WTC11 (cell line): Measurements from ENCODE around the gene CFH. TPM values are rescaled to one million over a fixed set of nuclear protein-coding genes. Genes with fewer than 3 reads are reported as not detected.

Source experiments
- ATAC-seq: fragments of 200-7000 bp; cut with Tn5 transposase; 2 replicates; pipeline ENCODE4 v1.10.0; 2021; ENCODE audit warnings: mild to moderate bottlenecking, moderate library complexity
- CTCF ChIA-PET: fragments of 300-600 bp; sonication (Branson Sonifier 250); formaldehyde crosslinking; loops from one replicate; lab custom pipeline; 2021; ENCODE audit warnings: antibody characterized with exemption; lab: Charles Lee
- POLR2A ChIA-PET: fragments of 350-600 bp; sonication (Branson Sonifier 250); formaldehyde crosslinking; loops from one replicate; lab custom pipeline; 2021; ENCODE audit warnings: antibody characterized with exemption; lab: Charles Lee
- DNase-seq: peaks from one replicate; pipeline ENCODE4 v3.0.0; 2021; ENCODE audit warnings: low spot score
- H3K27ac Mint-ChIP-seq: 2 replicates; pipeline ENCODE4 v1.8.0; 2021; ENCODE audit warnings: mixed read lengths
- H3K27me3 Mint-ChIP-seq: 2 replicates; pipeline ENCODE4 v1.8.0; 2021; ENCODE audit warnings: low read depth, mild to moderate bottlenecking, moderate library complexity, mixed read lengths
- H3K36me3 Mint-ChIP-seq: 2 replicates; pipeline ENCODE4 v1.8.0; 2021; ENCODE audit warnings: mixed read lengths
- H3K4me1 Mint-ChIP-seq: 2 replicates; pipeline ENCODE4 v1.8.0; 2022; ENCODE audit warnings: mixed read lengths
- H3K4me3 Mint-ChIP-seq: 2 replicates; pipeline ENCODE4 v1.8.0; 2021; ENCODE audit warnings: mild to moderate bottlenecking, moderate library complexity, mixed read lengths
- H3K9me3 Mint-ChIP-seq: 2 replicates; pipeline ENCODE4 v1.8.0; 2021; ENCODE audit warnings: mixed read lengths
- ATF3 ChIP-seq: sonication (generic); formaldehyde crosslinking; conservative IDR thresholded peaks from 2 replicates; pipeline ENCODE4 v1.8.1; 2022; ENCODE audit warnings: mild to moderate bottlenecking, missing genetic modification reagents
- EMX1 ChIP-seq: fragments of 250-450 bp; sonication (Bioruptor Pico); IDR thresholded peaks from 2 replicates; pipeline ENCODE4 v1.8.0; 2021; ENCODE audit warnings: mild to moderate bottlenecking
- ERG ChIP-seq: fragments of 250-450 bp; sonication (Bioruptor Pico); IDR thresholded peaks from 2 replicates; pipeline ENCODE4 v1.8.0; 2021; ENCODE audit warnings: mild to moderate bottlenecking
- ESRRA ChIP-seq: sonication (generic); formaldehyde crosslinking; IDR thresholded peaks from 2 replicates; pipeline ENCODE4 v1.8.1; 2022; ENCODE audit warnings: mild to moderate bottlenecking, missing genetic modification reagents, borderline replicate concordance
- FOXK1 ChIP-seq: sonication (generic); formaldehyde crosslinking; IDR thresholded peaks from 2 replicates; pipeline ENCODE4 v1.8.0; 2022; ENCODE audit warnings: mild to moderate bottlenecking, moderate library complexity, missing genetic modification reagents
- NFATC4 ChIP-seq: fragments of 250-450 bp; sonication (Bioruptor Pico); IDR thresholded peaks from 2 replicates; pipeline ENCODE4 v1.9.0; 2021; ENCODE audit warnings: mild to moderate bottlenecking
- NFYB ChIP-seq: sonication (generic); formaldehyde crosslinking; conservative IDR thresholded peaks from 2 replicates; pipeline ENCODE4 v1.8.0; 2022; ENCODE audit warnings: low read depth, missing genetic modification reagents
- NR3C1 ChIP-seq: sonication (generic); formaldehyde crosslinking; conservative IDR thresholded peaks from 2 replicates; pipeline ENCODE4 v1.8.1; 2023; ENCODE audit warnings: low read depth, mild to moderate bottlenecking, missing genetic modification reagents
- PRDM15 ChIP-seq: sonication (generic); formaldehyde crosslinking; IDR thresholded peaks from 2 replicates; pipeline ENCODE4 v1.8.0; 2022; ENCODE audit warnings: missing genetic modification reagents
- RORB ChIP-seq: fragments of 250-450 bp; sonication (Bioruptor Pico); IDR thresholded peaks from 2 replicates; pipeline ENCODE4 v1.9.0; 2021; ENCODE audit warnings: mild to moderate bottlenecking
- SMAD4 ChIP-seq: sonication (generic); formaldehyde crosslinking; IDR thresholded peaks from 2 replicates; pipeline ENCODE4 v1.8.0; 2022; ENCODE audit warnings: mild to moderate bottlenecking, missing genetic modification reagents
- SP1 ChIP-seq: sonication (generic); formaldehyde crosslinking; conservative IDR thresholded peaks from 2 replicates; pipeline ENCODE4 v1.8.1; 2022; ENCODE audit warnings: missing genetic modification reagents
- ZMAT4 ChIP-seq: fragments of 250-450 bp; sonication (Bioruptor Pico); IDR thresholded peaks from 2 replicates; pipeline ENCODE4 v1.9.0; 2021; ENCODE audit warnings: mild to moderate bottlenecking
- ZNF219 ChIP-seq: sonication (generic); formaldehyde crosslinking; IDR thresholded peaks from 2 replicates; pipeline ENCODE4 v1.8.0; 2023; ENCODE audit warnings: missing genetic modification reagents, mild to moderate bottlenecking, borderline replicate concordance
- ZNF263 ChIP-seq: sonication (generic); formaldehyde crosslinking; IDR thresholded peaks from 2 replicates; pipeline ENCODE4 v1.8.1; 2022; ENCODE audit warnings: low read depth, mild to moderate bottlenecking, moderate library complexity, missing genetic modification reagents
- ZNF317 ChIP-seq: sonication (generic); formaldehyde crosslinking; IDR thresholded peaks from 2 replicates; pipeline ENCODE4 v1.8.1; 2023; ENCODE audit warnings: low read depth, mild to moderate bottlenecking, moderate library complexity, missing genetic modification reagents, borderline replicate concordance
- ZNF396 ChIP-seq: fragments of 250-450 bp; sonication (Bioruptor Pico); IDR thresholded peaks from 2 replicates; pipeline ENCODE4 v1.8.0; 2021; ENCODE audit warnings: mild to moderate bottlenecking, moderate library complexity, borderline replicate concordance
- ZNF416 ChIP-seq: fragments of 250-450 bp; sonication (Bioruptor Pico); IDR thresholded peaks from 2 replicates; pipeline ENCODE4 v1.9.0; 2021; ENCODE audit warnings: mild to moderate bottlenecking, inconsistent platforms
- ZNF532 ChIP-seq: fragments of 250-450 bp; sonication (Bioruptor Pico); IDR thresholded peaks from 2 replicates; pipeline ENCODE4 v1.9.0; 2021; ENCODE audit warnings: mild to moderate bottlenecking, borderline replicate concordance
- total RNA-seq: library from RNA; stranded (reverse); gene quantifications from 3 replicates; pipeline ENCODE4 v1.2.3, GENCODE V29; 2021
- TF ChIP-seq, protein P1 (sequence below): fragments of 250-450 bp; sonication (Bioruptor Pico); conservative IDR thresholded peaks from 2 replicates; pipeline ENCODE4 v1.9.0; 2021; ENCODE audit warnings: mild to moderate bottlenecking
- TF ChIP-seq, protein P2 (sequence below): sonication (generic); formaldehyde crosslinking; IDR thresholded peaks from 2 replicates; pipeline ENCODE4 v1.8.1; 2022; ENCODE audit warnings: mild to moderate bottlenecking, moderate library complexity, missing genetic modification reagents
- TF ChIP-seq, protein P3 (sequence below): sonication (generic); formaldehyde crosslinking; IDR thresholded peaks from 2 replicates; pipeline ENCODE4 v1.8.0; 2023; ENCODE audit warnings: mild to moderate bottlenecking, missing genetic modification reagents

The CFH gene
- total RNA-seq, 1 experiment from 2014 or later = 0.17 TPM

- TF ChIP-seq ZNF532 (CRISPR knock-in tag) (no peak), ZNF263 (no peak), ATF3 (CRISPR knock-in tag) (no peak), ZMAT4 (CRISPR knock-in tag) (no peak), ZNF416 (no peak)
Measured at GRCh38 chr1:196773713-196774112, 121.9 kb downstream of the CFH start (continued).

DNA sequence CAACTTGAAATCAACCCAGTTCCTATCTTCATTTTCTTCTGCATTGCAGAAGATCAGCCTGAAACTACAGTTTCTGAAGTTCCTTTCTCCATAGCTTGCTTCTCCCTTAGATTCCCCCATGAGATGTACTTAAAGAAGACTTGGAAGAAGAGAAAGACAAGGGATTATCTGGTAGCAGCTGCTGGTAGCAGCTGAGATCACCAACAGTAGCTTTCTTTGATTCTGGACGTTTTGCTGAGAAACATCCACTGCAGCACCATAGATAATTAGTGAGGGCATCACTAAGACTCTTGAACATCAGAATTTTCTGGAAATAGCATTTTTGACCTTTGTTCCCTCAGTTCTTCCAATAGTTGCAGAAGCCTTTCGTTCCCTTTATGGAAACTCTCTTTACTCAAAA, 122.3 kb downstream of the CFH start:
- no peak for DNase-seq
- H3K27ac Mint-ChIP-seq = no peak overlapping the region
- TF ChIP-seq ZNF396 = no peak
- no peak for TF ChIP-seq NR3C1 (CRISPR knock-in tag)
- TF ChIP-seq, protein P1, sequence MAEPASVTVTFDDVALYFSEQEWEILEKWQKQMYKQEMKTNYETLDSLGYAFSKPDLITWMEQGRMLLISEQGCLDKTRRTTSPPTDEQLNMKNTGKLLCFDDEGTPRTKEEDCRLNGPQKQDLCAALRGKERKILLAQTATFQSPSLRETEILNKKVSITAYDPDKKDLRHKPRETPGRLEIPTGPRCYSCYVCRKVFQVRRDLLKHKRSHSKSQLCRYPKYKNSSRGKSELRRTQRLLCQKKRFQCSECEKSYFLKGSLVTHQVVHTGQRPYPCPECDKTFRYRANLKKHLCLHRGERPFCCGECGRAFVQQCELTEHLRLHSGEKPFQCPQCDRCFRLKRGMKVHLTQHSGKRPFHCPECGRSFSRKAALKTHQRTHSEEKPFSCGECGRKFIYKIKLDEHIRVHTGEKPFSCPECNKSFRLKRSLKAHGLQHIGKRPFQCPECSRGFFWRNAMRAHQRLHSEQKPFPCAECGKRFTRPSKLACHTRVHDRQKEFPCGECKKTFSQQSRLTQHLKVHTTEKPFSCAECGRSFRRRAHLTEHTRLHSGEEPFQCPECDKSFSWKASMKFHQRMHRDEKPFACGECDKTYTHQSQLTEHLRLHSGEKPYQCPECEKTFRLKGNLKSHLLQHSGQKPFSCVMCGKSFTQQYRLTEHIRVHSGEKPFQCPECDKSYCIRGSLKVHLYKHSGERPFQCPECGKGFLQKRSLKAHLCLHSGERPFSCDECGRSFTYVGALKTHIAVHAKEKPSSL = no peak
- TF ChIP-seq NFATC4 (CRISPR knock-in tag) = no peak
- no peak for TF ChIP-seq ESRRA (CRISPR knock-in tag)
- TF ChIP-seq ZNF219 (CRISPR knock-in tag) = no peak
- no peak for TF ChIP-seq ZNF317 (CRISPR knock-in tag)
- no peak for TF ChIP-seq RORB
- TF ChIP-seq, protein P2, sequence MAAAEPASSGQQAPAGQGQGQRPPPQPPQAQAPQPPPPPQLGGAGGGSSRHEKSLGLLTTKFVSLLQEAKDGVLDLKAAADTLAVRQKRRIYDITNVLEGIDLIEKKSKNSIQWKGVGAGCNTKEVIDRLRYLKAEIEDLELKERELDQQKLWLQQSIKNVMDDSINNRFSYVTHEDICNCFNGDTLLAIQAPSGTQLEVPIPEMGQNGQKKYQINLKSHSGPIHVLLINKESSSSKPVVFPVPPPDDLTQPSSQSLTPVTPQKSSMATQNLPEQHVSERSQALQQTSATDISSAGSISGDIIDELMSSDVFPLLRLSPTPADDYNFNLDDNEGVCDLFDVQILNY (CRISPR knock-in tag) = no peak
- no peak for TF ChIP-seq EMX1 (CRISPR knock-in tag)
- TF ChIP-seq, protein P3, sequence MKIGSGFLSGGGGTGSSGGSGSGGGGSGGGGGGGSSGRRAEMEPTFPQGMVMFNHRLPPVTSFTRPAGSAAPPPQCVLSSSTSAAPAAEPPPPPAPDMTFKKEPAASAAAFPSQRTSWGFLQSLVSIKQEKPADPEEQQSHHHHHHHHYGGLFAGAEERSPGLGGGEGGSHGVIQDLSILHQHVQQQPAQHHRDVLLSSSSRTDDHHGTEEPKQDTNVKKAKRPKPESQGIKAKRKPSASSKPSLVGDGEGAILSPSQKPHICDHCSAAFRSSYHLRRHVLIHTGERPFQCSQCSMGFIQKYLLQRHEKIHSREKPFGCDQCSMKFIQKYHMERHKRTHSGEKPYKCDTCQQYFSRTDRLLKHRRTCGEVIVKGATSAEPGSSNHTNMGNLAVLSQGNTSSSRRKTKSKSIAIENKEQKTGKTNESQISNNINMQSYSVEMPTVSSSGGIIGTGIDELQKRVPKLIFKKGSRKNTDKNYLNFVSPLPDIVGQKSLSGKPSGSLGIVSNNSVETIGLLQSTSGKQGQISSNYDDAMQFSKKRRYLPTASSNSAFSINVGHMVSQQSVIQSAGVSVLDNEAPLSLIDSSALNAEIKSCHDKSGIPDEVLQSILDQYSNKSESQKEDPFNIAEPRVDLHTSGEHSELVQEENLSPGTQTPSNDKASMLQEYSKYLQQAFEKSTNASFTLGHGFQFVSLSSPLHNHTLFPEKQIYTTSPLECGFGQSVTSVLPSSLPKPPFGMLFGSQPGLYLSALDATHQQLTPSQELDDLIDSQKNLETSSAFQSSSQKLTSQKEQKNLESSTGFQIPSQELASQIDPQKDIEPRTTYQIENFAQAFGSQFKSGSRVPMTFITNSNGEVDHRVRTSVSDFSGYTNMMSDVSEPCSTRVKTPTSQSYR (CRISPR knock-in tag) = no peak
- TF ChIP-seq ERG (CRISPR knock-in tag) = no peak
- no peak for TF ChIP-seq FOXK1 (CRISPR knock-in tag)
- no peak for TF ChIP-seq SMAD4 (CRISPR knock-in tag)
- no peak for TF ChIP-seq NFYB (CRISPR knock-in tag)
- no peak for TF ChIP-seq PRDM15 (CRISPR knock-in tag)
- TF ChIP-seq SP1 (CRISPR knock-in tag) = no peak

More for the DNA sequence above, 122.3 kb downstream of the CFH start:
- ATAC-seq = no peak
- Mint-ChIP-seq H3K4me3 (no peak overlapping the region), H3K36me3 (no peaks in the 10 kb centered on the region), H3K27me3 (no peaks in the 10 kb centered on the region), H3K9me3 (no peaks in the 10 kb centered on the region), H3K4me1 (no peaks in the 10 kb centered on the region)
- CTCF ChIA-PET = no interaction called here
- POLR2A ChIA-PET = no interaction called here
